ENCODE measurements around the gene RGS21.

The RGS21 gene

GRCh38 chr1:192382758-192383157, 66.0 kb downstream of the RGS21 start:
- H3K9me3 ChIP-seq (ENCODE audit: control insufficient read depth, low read length), result no peaks in the 10 kb centered on the region
- no peaks in the 10 kb centered on the region for H3K27me3 ChIP-seq (ENCODE audit: control insufficient read depth, insufficient read depth, low read length)

GRCh38 chr1:192386051-192386650, 69.4 kb downstream of the RGS21 start:
- Histone ChIP-seq H3K4me1 (ENCODE audit: control insufficient read depth, insufficient read depth, low read length) (no peaks in the 10 kb centered on the region), H3K27me3 (ENCODE audit: control insufficient read depth, insufficient read depth, low read length) (no peaks in the 10 kb centered on the region), H3K36me3 (ENCODE audit: control insufficient read depth, insufficient read depth, low read length) (no peaks in the 10 kb centered on the region), H3K4me3 (ENCODE audit: low read length) (no peak overlapping the region), H3K9me3 (ENCODE audit: control insufficient read depth, low read length) (no peaks in the 10 kb centered on the region), H3K9ac (ENCODE audit: low read length) (no peak overlapping the region)

More at GRCh38 chr1:192382758-192383157, 66.0 kb downstream of the RGS21 start:
- no peaks in the 10 kb centered on the region for H3K36me3 ChIP-seq (ENCODE audit: control insufficient read depth, insufficient read depth, low read length)
- H3K4me3 ChIP-seq (ENCODE audit: low read length), result no peak overlapping the region
- H3K9ac ChIP-seq (ENCODE audit: low read length), result no peak overlapping the region
- H3K4me1 ChIP-seq (ENCODE audit: control insufficient read depth, insufficient read depth, low read length), result no peaks in the 10 kb centered on the region

DNA sequence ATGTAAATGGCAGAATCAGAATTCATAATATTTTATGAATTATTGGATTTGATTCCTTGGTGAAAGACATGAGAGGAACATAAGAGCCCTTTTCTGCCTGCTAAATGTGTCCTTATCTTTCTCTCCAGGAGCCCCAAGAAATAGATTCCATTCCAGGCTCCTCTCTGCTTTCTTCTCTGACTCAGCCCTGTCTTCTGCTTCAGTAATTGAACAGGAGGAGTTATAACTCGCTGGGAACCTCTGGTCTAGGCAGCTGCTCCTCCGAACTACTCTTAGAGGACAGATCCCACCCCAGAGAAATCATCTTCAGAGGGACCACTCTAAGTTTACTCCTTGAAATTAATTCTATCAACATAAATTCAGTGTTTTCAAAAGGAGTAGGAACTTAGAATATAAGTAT, 78.4 kb downstream of the RGS21 start:
- Histone ChIP-seq H3K4me1 (ENCODE audit: control insufficient read depth, insufficient read depth, low read length) (no peaks in the 10 kb centered on the region), H3K27me3 (ENCODE audit: control insufficient read depth, insufficient read depth, low read length) (no peaks in the 10 kb centered on the region)

GRCh38 chr1:192395895-192396294, 79.1 kb downstream of the RGS21 start:
- Histone ChIP-seq H3K9ac (ENCODE audit: low read length) (no peak overlapping the region), H3K4me1 (ENCODE audit: control insufficient read depth, insufficient read depth, low read length) (no peaks in the 10 kb centered on the region), H3K27me3 (ENCODE audit: control insufficient read depth, insufficient read depth, low read length) (no peaks in the 10 kb centered on the region), H3K36me3 (ENCODE audit: control insufficient read depth, insufficient read depth, low read length) (no peaks in the 10 kb centered on the region), H3K4me3 (ENCODE audit: low read length) (no peak overlapping the region), H3K9me3 (ENCODE audit: control insufficient read depth, low read length) (no peaks in the 10 kb centered on the region)

More for the DNA sequence above, 78.4 kb downstream of the RGS21 start:
- Histone ChIP-seq H3K9me3 (ENCODE audit: control insufficient read depth, low read length) (no peaks in the 10 kb centered on the region), H3K4me3 (ENCODE audit: low read length) (no peak overlapping the region), H3K9ac (ENCODE audit: low read length) (no peak overlapping the region), H3K36me3 (ENCODE audit: control insufficient read depth, insufficient read depth, low read length) (no peaks in the 10 kb centered on the region)

DNA sequence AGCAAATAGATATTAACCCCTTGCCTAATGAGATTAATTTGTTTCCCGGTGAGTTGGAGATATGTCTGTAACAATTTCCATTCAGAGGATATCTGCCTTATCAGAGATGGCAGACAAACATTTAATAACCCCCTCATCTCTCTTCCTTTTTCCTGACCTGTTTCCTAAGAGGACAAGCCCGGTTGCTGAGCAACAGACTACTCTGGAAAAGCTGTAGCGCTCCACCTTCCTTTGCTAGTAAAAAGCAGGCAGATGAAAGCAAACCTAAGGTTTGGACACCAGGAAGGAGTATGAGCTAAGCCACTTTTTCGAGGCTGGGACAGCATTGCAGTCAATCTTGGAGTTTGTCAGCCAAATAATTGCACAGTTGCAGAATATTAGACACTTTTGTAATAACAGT, 82.4 kb downstream of the RGS21 start:
- Histone ChIP-seq H3K9me3 (ENCODE audit: control insufficient read depth, low read length) (no peaks in the 10 kb centered on the region), H3K36me3 (ENCODE audit: control insufficient read depth, insufficient read depth, low read length) (no peaks in the 10 kb centered on the region), H3K4me1 (ENCODE audit: control insufficient read depth, insufficient read depth, low read length) (no peaks in the 10 kb centered on the region), H3K27me3 (ENCODE audit: control insufficient read depth, insufficient read depth, low read length) (no peaks in the 10 kb centered on the region), H3K9ac (ENCODE audit: low read length) (no peak overlapping the region), H3K4me3 (ENCODE audit: low read length) (no peak overlapping the region)

GRCh38 chr1:192401825-192402224, 85.0 kb downstream of the RGS21 start:
- Histone ChIP-seq H3K9ac (ENCODE audit: low read length) (no peak overlapping the region), H3K4me3 (ENCODE audit: low read length) (no peak overlapping the region), H3K4me1 (ENCODE audit: control insufficient read depth, insufficient read depth, low read length) (no peaks in the 10 kb centered on the region), H3K9me3 (ENCODE audit: control insufficient read depth, low read length) (no peaks in the 10 kb centered on the region), H3K36me3 (ENCODE audit: control insufficient read depth, insufficient read depth, low read length) (no peaks in the 10 kb centered on the region), H3K27me3 (ENCODE audit: control insufficient read depth, insufficient read depth, low read length) (no peaks in the 10 kb centered on the region)

DNA sequence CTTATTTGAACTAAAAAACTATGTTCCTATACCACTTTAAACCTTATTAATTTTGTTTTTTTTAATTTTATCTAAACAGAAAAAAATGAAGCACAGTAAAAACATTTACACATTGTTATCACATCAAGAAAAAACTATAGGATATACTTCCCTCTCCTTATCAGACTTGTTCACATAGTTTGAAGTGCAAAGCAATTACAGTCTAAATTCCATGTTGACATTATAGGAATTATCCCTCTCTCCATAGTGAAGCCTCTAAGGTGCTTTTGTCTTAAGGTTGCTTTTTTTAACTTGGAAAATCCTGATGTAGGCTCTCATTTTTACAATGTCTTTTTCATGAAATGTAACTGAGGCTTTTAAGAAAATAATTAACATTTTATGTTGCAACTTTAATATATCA, 85.8 kb downstream of the RGS21 start:
- Histone ChIP-seq H3K4me1 (ENCODE audit: control insufficient read depth, insufficient read depth, low read length) (no peaks in the 10 kb centered on the region), H3K9me3 (ENCODE audit: control insufficient read depth, low read length) (no peaks in the 10 kb centered on the region), H3K27me3 (ENCODE audit: control insufficient read depth, insufficient read depth, low read length) (no peaks in the 10 kb centered on the region), H3K36me3 (ENCODE audit: control insufficient read depth, insufficient read depth, low read length) (no peaks in the 10 kb centered on the region), H3K9ac (ENCODE audit: low read length) (no peak overlapping the region), H3K4me3 (ENCODE audit: low read length) (no peak overlapping the region)

DNA sequence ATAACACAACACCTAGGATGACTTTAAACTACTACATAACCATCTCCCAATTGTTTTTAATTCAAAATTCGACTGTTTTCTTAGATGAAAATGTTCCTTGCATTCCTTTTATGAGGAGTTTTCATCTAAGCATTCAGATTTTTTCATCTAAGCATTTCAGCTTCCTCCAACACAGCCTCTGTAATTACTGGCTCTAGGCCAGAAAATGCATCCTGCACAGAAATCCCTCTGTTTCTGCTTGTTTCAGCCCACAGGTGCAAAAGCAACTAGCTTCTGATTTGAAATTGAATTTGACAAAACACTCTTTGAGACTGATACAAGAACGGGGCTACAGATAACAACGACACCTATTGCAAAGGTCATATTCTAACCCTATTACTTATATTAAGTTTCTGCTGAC, 90.4 kb downstream of the RGS21 start:
- H3K9me3 ChIP-seq (ENCODE audit: control insufficient read depth, low read length), result no peaks in the 10 kb centered on the region
- H3K9ac ChIP-seq (ENCODE audit: low read length), result no peak overlapping the region
- H3K27me3 ChIP-seq (ENCODE audit: control insufficient read depth, insufficient read depth, low read length), result no peaks in the 10 kb centered on the region
- no peaks in the 10 kb centered on the region for H3K4me1 ChIP-seq (ENCODE audit: control insufficient read depth, insufficient read depth, low read length)
- H3K36me3 ChIP-seq (ENCODE audit: control insufficient read depth, insufficient read depth, low read length), result no peaks in the 10 kb centered on the region
- H3K4me3 ChIP-seq (ENCODE audit: low read length), result no peak overlapping the region

Measured in mucosa of stomach (tissue), 1 donor.